Measurements from ENCODE around the gene ATF6.
"Not testable (repeated sequence)": the region's sequence is repeated elsewhere in the genome, so short reads cannot be mapped to it uniquely, and the experiment has no call there.

Gene ATF6

GRCh38 chr1:161768461-161768860 is 2.3 kb downstream of the ATF6 start:
- Histone ChIP-seq H3K4ac (ENCODE audit: low read length) (no peak overlapping the region), H3K36me3 (replicated peaks in 1 of 2; ENCODE audit: control insufficient read depth in 2 of 2, insufficient read depth in 2 of 2, low read length in 2 of 2) (no peaks in the 10 kb centered on the region), H3K4me1 (ENCODE audit: control insufficient read depth in 2 of 2, insufficient read depth in 1 of 2, low read depth in 1 of 2, low read length in 2 of 2) (no peaks in the 10 kb centered on the region), H3K9me3 (replicated peaks in 1 of 2; ENCODE audit: control insufficient read depth in 2 of 2, insufficient read depth in 1 of 2, low read depth in 1 of 2, low read length in 2 of 2) (no peaks in the 10 kb centered on the region), H3K14ac (ENCODE audit: low read length) (no peak overlapping the region), H3K9ac (ENCODE audit: low read depth, low read length, poor library complexity) (no peak overlapping the region), H3K79me1 (ENCODE audit: low read depth, low read length) (no peaks in the 10 kb centered on the region), H2AFZ (ENCODE audit: low read length) (no peak overlapping the region), H2BK12ac (ENCODE audit: low read length) (no peak overlapping the region), H3K18ac (ENCODE audit: low read length) (no peak overlapping the region), H4K91ac (ENCODE audit: low read depth, low read length, poor library complexity) (no peak overlapping the region), H3K27me3 (ENCODE audit: control insufficient read depth in 3 of 3, insufficient read depth in 3 of 3, low read depth in 1 of 3, low read length in 3 of 3) (no peaks in the 10 kb centered on the region), H2BK5ac (ENCODE audit: low read length) (no peak overlapping the region), H3K4me2 (ENCODE audit: insufficient read depth, low read length, poor library complexity, severe bottlenecking) (no peak overlapping the region), H4K8ac (ENCODE audit: low read depth, low read length) (no peak overlapping the region), H2AK5ac (ENCODE audit: low read depth, low read length) (no peak overlapping the region), H3K4me3 (ENCODE audit: low read length in 2 of 2) (no peak overlapping the region), H3K27ac (replicated peaks; ENCODE audit: low read length) (no peak overlapping the region), H2BK120ac (ENCODE audit: low read depth, low read length) (no peak overlapping the region), H3K23ac (ENCODE audit: low read depth, low read length, poor library complexity) (no peak overlapping the region), H2BK15ac (ENCODE audit: low read length) (no peak overlapping the region)
- no peak for DNase-seq (ENCODE audit: low spot score)
- WGBS, 2 donors (ENCODE audit: extremely low coverage in 2 of 2, insufficient read length in 2 of 2, insufficient replicate concordance in 1 of 2): no CpG with 5 or more reads among the region's 5 CpGs

- H3K4ac ChIP-seq (ENCODE audit: low read length): no peak overlapping the region
- H3K27me3 ChIP-seq (ENCODE audit: control insufficient read depth in 3 of 3, insufficient read depth in 3 of 3, low read depth in 1 of 3, low read length in 3 of 3): no peaks in the 10 kb centered on the region
- no peak overlapping the region for H2BK5ac ChIP-seq (ENCODE audit: low read length)
Observed at GRCh38 chr1:161768986-161769672, 3.0 kb downstream of the ATF6 start.

GRCh38 chr1:161769673-161770045 is 3.5 kb downstream of the ATF6 start:
- H3K27me3 ChIP-seq (ENCODE audit: control insufficient read depth in 3 of 3, insufficient read depth in 3 of 3, low read depth in 1 of 3, low read length in 3 of 3); H2AFZ ChIP-seq (ENCODE audit: low read length); H3K27ac ChIP-seq (replicated peaks; ENCODE audit: low read length); H3K4me2 ChIP-seq (ENCODE audit: insufficient read depth, low read length, poor library complexity, severe bottlenecking); DNase-seq (ENCODE audit: low spot score); H3K23ac ChIP-seq (ENCODE audit: low read depth, low read length, poor library complexity); H3K9ac ChIP-seq (ENCODE audit: low read depth, low read length, poor library complexity); H3K4me3 ChIP-seq (ENCODE audit: low read length in 2 of 2); H2BK5ac ChIP-seq (ENCODE audit: low read length); H4K8ac ChIP-seq (ENCODE audit: low read depth, low read length); H3K14ac ChIP-seq (ENCODE audit: low read length); H3K4ac ChIP-seq (ENCODE audit: low read length); H2BK15ac ChIP-seq (ENCODE audit: low read length); H2AK5ac ChIP-seq (ENCODE audit: low read depth, low read length); H3K79me1 ChIP-seq (ENCODE audit: low read depth, low read length); H2BK12ac ChIP-seq (ENCODE audit: low read length); H4K91ac ChIP-seq (ENCODE audit: low read depth, low read length, poor library complexity); H3K4me1 ChIP-seq (ENCODE audit: control insufficient read depth in 2 of 2, insufficient read depth in 1 of 2, low read depth in 1 of 2, low read length in 2 of 2); H2BK120ac ChIP-seq (ENCODE audit: low read depth, low read length); H3K36me3 ChIP-seq (replicated peaks in 1 of 2; ENCODE audit: control insufficient read depth in 2 of 2, insufficient read depth in 2 of 2, low read length in 2 of 2); H3K9me3 ChIP-seq (replicated peaks in 1 of 2; ENCODE audit: control insufficient read depth in 2 of 2, insufficient read depth in 1 of 2, low read depth in 1 of 2, low read length in 2 of 2); H3K18ac ChIP-seq (ENCODE audit: low read length): not testable (repeated sequence)
- WGBS, 2 donors (ENCODE audit: extremely low coverage in 2 of 2, insufficient read length in 2 of 2, insufficient replicate concordance in 1 of 2): no CpG with 5 or more reads among the region's 5 CpGs

More at GRCh38 chr1:161768986-161769672, 3.0 kb downstream of the ATF6 start:
- H3K79me1 ChIP-seq (ENCODE audit: low read depth, low read length): no peaks in the 10 kb centered on the region
- no peak overlapping the region for H2BK12ac ChIP-seq (ENCODE audit: low read length)
- no peak overlapping the region for H3K18ac ChIP-seq (ENCODE audit: low read length)
- no peak overlapping the region for H3K9ac ChIP-seq (ENCODE audit: low read depth, low read length, poor library complexity)
- no peak overlapping the region for H3K4me2 ChIP-seq (ENCODE audit: insufficient read depth, low read length, poor library complexity, severe bottlenecking)
- no peak overlapping the region for H4K91ac ChIP-seq (ENCODE audit: low read depth, low read length, poor library complexity)
- H2AK5ac ChIP-seq (ENCODE audit: low read depth, low read length): no peak overlapping the region
- no peak for DNase-seq (ENCODE audit: low spot score)
- no peak overlapping the region for H4K8ac ChIP-seq (ENCODE audit: low read depth, low read length)
- H3K36me3 ChIP-seq (replicated peaks in 1 of 2; ENCODE audit: control insufficient read depth in 2 of 2, insufficient read depth in 2 of 2, low read length in 2 of 2): no peaks in the 10 kb centered on the region
- no peak overlapping the region for H3K4me3 ChIP-seq (ENCODE audit: low read length in 2 of 2)
- H3K23ac ChIP-seq (ENCODE audit: low read depth, low read length, poor library complexity): no peak overlapping the region
- H2BK120ac ChIP-seq (ENCODE audit: low read depth, low read length): no peak overlapping the region
- no peak overlapping the region for H3K14ac ChIP-seq (ENCODE audit: low read length)
- no peak overlapping the region for H2BK15ac ChIP-seq (ENCODE audit: low read length)
- H2AFZ ChIP-seq (ENCODE audit: low read length): no peak overlapping the region
- H3K27ac ChIP-seq (replicated peaks; ENCODE audit: low read length): no peak overlapping the region
- H3K9me3 ChIP-seq (replicated peaks in 1 of 2; ENCODE audit: control insufficient read depth in 2 of 2, insufficient read depth in 1 of 2, low read depth in 1 of 2, low read length in 2 of 2): no peaks in the 10 kb centered on the region
- H3K4me1 ChIP-seq (ENCODE audit: control insufficient read depth in 2 of 2, insufficient read depth in 1 of 2, low read depth in 1 of 2, low read length in 2 of 2): no peaks in the 10 kb centered on the region

GRCh38 chr1:161770250-161770649 is 4.1 kb downstream of the ATF6 start:
- H3K4ac ChIP-seq (ENCODE audit: low read length): no peak overlapping the region
- no peak overlapping the region for H3K23ac ChIP-seq (ENCODE audit: low read depth, low read length, poor library complexity)
- no peaks in the 10 kb centered on the region for H3K79me1 ChIP-seq (ENCODE audit: low read depth, low read length)
- WGBS, 2 donors (ENCODE audit: extremely low coverage in 2 of 2, insufficient read length in 2 of 2, insufficient replicate concordance in 1 of 2): no CpG with 5 or more reads among the region's 3 CpGs
- H3K36me3 ChIP-seq (replicated peaks in 1 of 2; ENCODE audit: control insufficient read depth in 2 of 2, insufficient read depth in 2 of 2, low read length in 2 of 2): no peaks in the 10 kb centered on the region
- H3K4me1 ChIP-seq (ENCODE audit: control insufficient read depth in 2 of 2, insufficient read depth in 1 of 2, low read depth in 1 of 2, low read length in 2 of 2): no peaks in the 10 kb centered on the region
- no peak overlapping the region for H3K14ac ChIP-seq (ENCODE audit: low read length)
- H2BK120ac ChIP-seq (ENCODE audit: low read depth, low read length): no peak overlapping the region
- H4K91ac ChIP-seq (ENCODE audit: low read depth, low read length, poor library complexity): no peak overlapping the region
- H2BK5ac ChIP-seq (ENCODE audit: low read length): no peak overlapping the region
- no peak overlapping the region for H4K8ac ChIP-seq (ENCODE audit: low read depth, low read length)
- H3K9ac ChIP-seq (ENCODE audit: low read depth, low read length, poor library complexity): no peak overlapping the region
- H3K27me3 ChIP-seq (ENCODE audit: control insufficient read depth in 3 of 3, insufficient read depth in 3 of 3, low read depth in 1 of 3, low read length in 3 of 3): no peaks in the 10 kb centered on the region
- H3K4me3 ChIP-seq (ENCODE audit: low read length in 2 of 2): no peak overlapping the region
- H3K9me3 ChIP-seq (replicated peaks in 1 of 2; ENCODE audit: control insufficient read depth in 2 of 2, insufficient read depth in 1 of 2, low read depth in 1 of 2, low read length in 2 of 2): no peaks in the 10 kb centered on the region
- H2BK15ac ChIP-seq (ENCODE audit: low read length): no peak overlapping the region
- no peak overlapping the region for H3K18ac ChIP-seq (ENCODE audit: low read length)
- no peak for DNase-seq (ENCODE audit: low spot score)
- H2BK12ac ChIP-seq (ENCODE audit: low read length): no peak overlapping the region
- H3K4me2 ChIP-seq (ENCODE audit: insufficient read depth, low read length, poor library complexity, severe bottlenecking): no peak overlapping the region
- H2AFZ ChIP-seq (ENCODE audit: low read length): no peak overlapping the region
- no peak overlapping the region for H2AK5ac ChIP-seq (ENCODE audit: low read depth, low read length)
- H3K27ac ChIP-seq (replicated peaks; ENCODE audit: low read length): no peak overlapping the region

Measured in neuronal stem cell (in vitro differentiated cells).